CD8-positive, alpha-beta memory T cell (primary cell): ENCODE data around the gene RGS6. TPM values are rescaled to one million over a fixed set of nuclear protein-coding genes. Genes with fewer than 3 reads are reported as not detected.

Source experiments
- CTCF ChIA-PET: fragments of 350-600 bp; sonication (Branson Sonifier 250); formaldehyde crosslinking; loops from one replicate; lab custom pipeline; 2021; ENCODE audit warnings: antibody characterized with exemption; lab: Charles Lee
- POLR2A ChIA-PET: fragments of 350-600 bp; sonication (Branson Sonifier 250); formaldehyde crosslinking; loops from one replicate; lab custom pipeline; 2021; ENCODE audit warnings: antibody characterized with exemption; lab: Charles Lee
- DNase-seq, 5 donors: peaks; one replicate each; pipeline versions ENCODE4 v3.0.0 to v3.0.0-alpha.2; 2020 to 2022; ENCODE audit warnings: mixed read lengths in 1 of 5
- H3K27ac ChIP-seq: one replicate; pipeline ENCODE4 v1.7.0; 2013; ENCODE audit warnings: low read depth, mild to moderate bottlenecking, low read length, moderate library complexity
- H3K27me3 ChIP-seq: 2 replicates; pipeline ENCODE4 v1.7.0; 2013; ENCODE audit warnings: low read length, mild to moderate bottlenecking; ENCODE audit not compliant: insufficient read depth, poor library complexity, severe bottlenecking
- H3K36me3 ChIP-seq: 2 replicates; pipeline ENCODE4 v1.7.0; 2013; ENCODE audit warnings: mild to moderate bottlenecking, low read length, moderate library complexity; ENCODE audit not compliant: insufficient read depth
- H3K4me1 ChIP-seq: 2 replicates; pipeline ENCODE4 v1.7.0; 2013; ENCODE audit warnings: mild to moderate bottlenecking, low read length, moderate library complexity; ENCODE audit not compliant: insufficient read depth
- H3K4me3 ChIP-seq: 2 replicates; pipeline ENCODE4 v1.7.0; 2013; ENCODE audit warnings: mild to moderate bottlenecking, low read length
- H3K9me3 ChIP-seq: 2 replicates; pipeline ENCODE4 v1.7.0; 2013; ENCODE audit warnings: mild to moderate bottlenecking, low read length
- H3K27ac Mint-ChIP-seq, 8 donors: one replicate each; pipeline ENCODE4 v1.8.0; 2020 to 2021; ENCODE audit warnings: mixed read lengths in 8 of 8, mild to moderate bottlenecking in 6 of 8, inconsistent platforms in 3 of 8, moderate library complexity in 3 of 8
- H3K27me3 Mint-ChIP-seq, 2 donors: one replicate each; pipeline ENCODE4 v1.8.0; 2020 to 2021; ENCODE audit warnings: mixed read lengths in 2 of 2, mild to moderate bottlenecking in 1 of 2, moderate library complexity in 1 of 2
- H3K36me3 Mint-ChIP-seq, 3 donors: one replicate each; pipeline ENCODE4 v1.8.0; 2020 to 2021; ENCODE audit warnings: mixed read lengths in 3 of 3, inconsistent platforms in 1 of 3, mild to moderate bottlenecking in 1 of 3
- H3K4me1 Mint-ChIP-seq, 3 donors: one replicate each; pipeline ENCODE4 v1.8.0; 2020 to 2021; ENCODE audit warnings: mixed read lengths in 3 of 3, inconsistent platforms in 1 of 3, mild to moderate bottlenecking in 1 of 3
- H3K4me3 Mint-ChIP-seq, 7 donors: one replicate each; pipeline ENCODE4 v1.8.0; 2020 to 2021; ENCODE audit warnings: mixed read lengths in 7 of 7, mild to moderate bottlenecking in 6 of 7, moderate library complexity in 4 of 7, inconsistent platforms in 2 of 7
- H3K9me3 Mint-ChIP-seq, 5 donors: one replicate each; pipeline ENCODE4 v1.8.0; 2020 to 2022; ENCODE audit warnings: mixed read lengths in 5 of 5, mild to moderate bottlenecking in 3 of 5, moderate library complexity in 2 of 5, inconsistent platforms in 1 of 5
- polyA plus RNA-seq: library from polyadenylated mRNA; unstranded; fragments of 300-500 nt; fragmentation: Illumina TruSeq; gene quantifications from one replicate; pipeline ENCODE4 v1.2.3, GENCODE V29; 2021
- total RNA-seq, 2 experiments: library from RNA; stranded (reverse); gene quantifications; one replicate each; pipeline ENCODE4 v1.2.3, GENCODE V29; 2021

The RGS6 gene
- total and polyA plus RNA-seq, 3 experiments from 2014 or later: 0.60 to 0.88 TPM; not detected in 1

DNA sequence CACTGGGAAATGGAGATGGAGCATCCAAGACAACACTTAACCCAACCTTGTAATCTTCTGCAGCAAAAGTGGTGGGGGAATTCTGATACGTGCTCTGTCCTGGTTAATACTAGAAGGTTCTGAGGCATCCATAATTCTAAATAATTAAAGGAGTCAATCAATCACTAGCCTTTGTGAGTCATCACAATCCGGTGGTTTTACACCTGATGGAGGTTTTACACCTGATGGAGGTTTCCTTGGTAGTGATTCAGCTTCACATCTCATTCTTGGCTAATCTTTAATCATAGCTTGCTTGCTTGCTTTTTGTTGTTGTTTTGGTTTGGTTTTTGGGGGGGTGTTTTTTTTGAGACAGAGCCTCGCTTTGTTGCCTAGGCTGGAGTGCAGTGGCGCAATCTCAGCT, 618.3 kb downstream of the RGS6 start:
- CTCF ChIA-PET: no interaction called here
- no peak overlapping the region for H3K4me3 ChIP-seq

DNA sequence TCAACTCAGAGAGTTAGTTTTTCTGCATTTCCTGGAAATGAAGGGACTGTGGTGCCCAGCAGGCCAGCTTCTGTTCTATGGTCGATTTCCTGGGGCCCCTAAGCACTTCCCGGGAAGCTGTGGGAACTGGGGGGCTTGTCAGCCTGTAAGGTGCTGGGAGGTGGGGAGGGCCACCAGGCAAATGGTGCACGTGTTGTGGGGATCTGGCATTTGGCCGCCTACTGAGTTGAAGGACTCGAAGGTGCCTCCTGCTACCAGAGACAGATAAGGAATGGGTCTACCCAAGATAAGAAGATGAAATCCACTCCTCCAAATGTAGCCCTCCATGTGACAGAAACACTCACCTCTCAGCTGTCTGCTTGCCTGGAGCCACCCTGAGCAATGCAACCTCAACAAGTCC, 620.0 kb downstream of the RGS6 start:
- Histone ChIP-seq H3K27ac (no peak overlapping the region), H3K36me3 (no peaks in the 10 kb centered on the region), H3K9me3 (no peaks in the 10 kb centered on the region), H3K4me3 (no peak overlapping the region), H3K4me1 (no peaks in the 10 kb centered on the region), H3K27me3 (peaks cover 4% of the 10 kb centered on the region)
- Mint-ChIP-seq H3K27ac (peak overlapping the region in 1 of 8 donors; percentile 40), H3K27me3 (peaks cover 6 to 36% of the 10 kb centered on the region in 2 donors), H3K9me3 (no peaks in the 10 kb centered on the region), H3K36me3 (peaks cover 0 to 3% (median 0%) of the 10 kb centered on the region in 3 donors), H3K4me3 (no peak overlapping the region), H3K4me1 (peaks cover 0 to 4% (median 3%) of the 10 kb centered on the region in 3 donors)
- CTCF ChIA-PET: no interaction called here
- POLR2A ChIA-PET: no interaction called here
- no peak for DNase-seq

More for the DNA sequence above, 618.3 kb downstream of the RGS6 start:
- no peak for DNase-seq
- H3K27ac Mint-ChIP-seq: no peak overlapping the region
- no peaks in the 10 kb centered on the region for H3K9me3 Mint-ChIP-seq
- peaks cover 0 to 10% (median 6%) of the 10 kb centered on the region in 3 donors for H3K4me1 Mint-ChIP-seq
- Histone ChIP-seq H3K36me3 (no peaks in the 10 kb centered on the region), H3K27ac (no peak overlapping the region), H3K27me3 (peaks cover 4% of the 10 kb centered on the region), H3K4me1 (no peaks in the 10 kb centered on the region), H3K9me3 (no peaks in the 10 kb centered on the region)
- H3K36me3 Mint-ChIP-seq: peaks cover 0 to 3% (median 0%) of the 10 kb centered on the region in 3 donors
- POLR2A ChIA-PET: no interaction called here
- H3K4me3 Mint-ChIP-seq: no peak overlapping the region
- H3K27me3 Mint-ChIP-seq: peaks cover 6 to 28% of the 10 kb centered on the region in 2 donors

DNA sequence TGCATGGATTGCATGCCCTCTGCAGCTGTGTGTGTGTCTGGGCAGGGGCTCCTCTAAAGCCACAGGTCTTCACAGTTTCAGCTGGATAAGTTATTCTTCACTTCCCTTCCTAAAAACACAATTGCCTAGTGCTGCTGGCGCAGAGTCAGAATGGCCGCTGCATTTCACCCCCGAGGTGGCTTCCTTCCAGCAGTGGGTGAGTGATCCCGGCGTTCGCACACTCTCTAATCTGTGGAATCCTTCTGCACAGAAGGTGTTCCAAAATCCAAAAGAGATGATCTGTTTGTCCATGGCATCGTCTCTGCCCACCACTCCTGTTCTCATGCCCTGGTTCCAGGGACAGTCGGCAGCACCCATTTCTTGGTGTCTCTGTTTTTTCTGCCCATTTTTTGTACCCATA, 620.9 kb downstream of the RGS6 start:
- peaks cover 0 to 4% (median 3%) of the 10 kb centered on the region in 3 donors for H3K4me1 Mint-ChIP-seq
- POLR2A ChIA-PET: no interaction called here
- Histone ChIP-seq H3K4me3 (no peak overlapping the region), H3K4me1 (no peaks in the 10 kb centered on the region), H3K27ac (no peak overlapping the region), H3K36me3 (no peaks in the 10 kb centered on the region), H3K27me3 (peaks cover 4% of the 10 kb centered on the region), H3K9me3 (no peaks in the 10 kb centered on the region)
- CTCF ChIA-PET: no interaction called here
- H3K27ac Mint-ChIP-seq: no peak overlapping the region
- H3K27me3 Mint-ChIP-seq: peaks cover 11 to 42% of the 10 kb centered on the region in 2 donors
- H3K9me3 Mint-ChIP-seq: no peaks in the 10 kb centered on the region
- no peak overlapping the region for H3K4me3 Mint-ChIP-seq
- H3K36me3 Mint-ChIP-seq: peaks cover 0 to 3% (median 0%) of the 10 kb centered on the region in 3 donors
- no peak for DNase-seq

DNA sequence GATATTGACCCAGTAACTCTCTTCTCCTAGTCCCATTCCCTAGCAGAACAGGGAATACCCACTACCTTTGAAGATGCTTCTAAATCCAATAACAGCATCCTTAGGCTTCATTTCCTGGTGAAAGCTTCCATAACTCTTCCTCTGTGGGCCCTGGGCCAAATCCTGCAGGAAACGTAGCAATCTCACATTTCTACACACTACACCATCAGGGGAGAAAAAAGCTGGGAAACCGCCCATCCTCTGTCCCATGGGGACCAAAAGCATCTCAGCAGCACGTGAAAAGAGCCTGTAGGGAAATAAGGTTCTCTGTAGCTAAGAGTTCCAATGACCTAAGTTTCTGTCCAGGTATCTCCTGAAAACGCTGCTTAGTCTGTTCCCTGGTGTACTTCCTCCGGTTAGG, 621.4 kb downstream of the RGS6 start:
- Mint-ChIP-seq H3K4me1 (peaks cover 0 to 4% (median 3%) of the 10 kb centered on the region in 3 donors), H3K27ac (no peak overlapping the region), H3K9me3 (no peaks in the 10 kb centered on the region), H3K27me3 (peaks cover 12 to 44% of the 10 kb centered on the region in 2 donors), H3K36me3 (peaks cover 0 to 3% (median 0%) of the 10 kb centered on the region in 3 donors), H3K4me3 (no peak overlapping the region)
- POLR2A ChIA-PET: no interaction called here
- Histone ChIP-seq H3K4me3 (no peak overlapping the region), H3K27ac (no peak overlapping the region), H3K9me3 (no peaks in the 10 kb centered on the region), H3K36me3 (no peaks in the 10 kb centered on the region), H3K4me1 (no peaks in the 10 kb centered on the region), H3K27me3 (peaks cover 4% of the 10 kb centered on the region)
- no peak for DNase-seq
- CTCF ChIA-PET: no interaction called here

DNA sequence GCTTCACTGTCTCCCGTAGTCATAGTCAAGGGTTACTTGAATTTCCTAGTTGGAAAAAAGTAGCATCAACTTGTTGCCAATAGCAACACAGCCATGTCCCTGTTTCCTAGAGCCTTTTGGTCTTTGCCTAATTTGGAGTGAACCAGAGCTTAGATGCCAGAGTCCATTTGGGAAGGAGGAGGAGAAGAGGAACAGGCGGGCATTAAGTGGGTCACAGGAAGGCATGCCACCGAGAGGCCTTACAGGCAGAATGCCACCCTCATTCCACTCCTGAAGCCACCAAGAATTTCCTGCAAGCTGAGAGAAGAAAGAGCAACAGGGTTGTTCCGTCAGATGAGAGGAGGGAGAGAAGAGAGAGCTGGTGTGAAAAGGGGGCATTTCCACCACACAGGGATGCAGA, 622.2 kb downstream of the RGS6 start:
- ChIA-PET CTCF (no interaction called here), POLR2A (no interaction called here)
- Histone ChIP-seq H3K27me3 (peaks cover 4% of the 10 kb centered on the region), H3K4me1 (no peaks in the 10 kb centered on the region), H3K36me3 (no peaks in the 10 kb centered on the region), H3K27ac (no peak overlapping the region), H3K4me3 (no peak overlapping the region), H3K9me3 (no peaks in the 10 kb centered on the region)
- Mint-ChIP-seq H3K4me3 (no peak overlapping the region), H3K27me3 (peaks cover 12 to 38% of the 10 kb centered on the region in 2 donors), H3K9me3 (no peaks in the 10 kb centered on the region), H3K36me3 (peaks cover 0 to 3% (median 0%) of the 10 kb centered on the region in 3 donors), H3K4me1 (peaks cover 0 to 4% (median 3%) of the 10 kb centered on the region in 3 donors), H3K27ac (no peak overlapping the region)
- DNase-seq: no peak

DNA sequence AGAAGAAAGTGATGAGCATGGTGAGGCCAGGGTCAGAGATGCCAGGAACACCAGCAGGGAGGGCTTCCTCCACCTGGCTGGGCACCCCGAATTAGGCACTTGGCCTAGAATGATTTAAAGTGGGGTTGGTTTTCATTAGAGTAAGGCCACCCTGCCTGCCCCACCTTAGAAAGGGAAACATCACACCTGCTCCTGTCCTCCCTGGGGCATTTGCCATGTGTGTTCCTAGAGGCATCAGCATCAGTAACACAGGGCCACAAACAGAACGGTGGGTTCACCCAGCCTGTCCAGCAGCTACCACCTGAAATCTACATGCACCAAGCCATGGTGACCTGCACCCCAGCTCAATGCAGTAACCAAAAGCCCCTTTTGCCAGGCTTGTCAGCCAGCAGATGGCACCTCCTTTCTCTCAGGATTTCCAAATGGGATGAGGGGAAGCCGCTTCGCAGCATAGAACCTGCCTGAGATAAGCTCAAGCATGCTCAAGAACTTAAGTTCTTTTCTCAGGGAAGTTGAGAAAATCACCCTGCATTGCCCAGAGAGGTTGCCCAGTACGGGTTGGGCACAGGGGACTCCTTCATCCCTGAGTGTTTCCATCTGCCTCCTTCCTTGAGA, 622.9 kb downstream of the RGS6 start:
- no peaks in the 10 kb centered on the region for H3K4me1 ChIP-seq
- Mint-ChIP-seq H3K27ac (no peak overlapping the region), H3K36me3 (peaks cover 0 to 3% (median 0%) of the 10 kb centered on the region in 3 donors), H3K27me3 (peaks cover 13 to 38% of the 10 kb centered on the region in 2 donors), H3K4me3 (no peak overlapping the region), H3K4me1 (peaks cover 0 to 4% (median 3%) of the 10 kb centered on the region in 3 donors), H3K9me3 (no peaks in the 10 kb centered on the region)
- no peak overlapping the region for H3K27ac ChIP-seq
- no peak for DNase-seq
- H3K4me3 ChIP-seq: no peak overlapping the region
- ChIA-PET CTCF (no interaction called here), POLR2A (interaction anchor here (0.7 kb wide), 1 partner anchor 15 kb away, joined by 3 read pairs; no protein-coding TSS in a partner anchor)
- no peaks in the 10 kb centered on the region for H3K36me3 ChIP-seq
- peaks cover 4% of the 10 kb centered on the region for H3K27me3 ChIP-seq
- H3K9me3 ChIP-seq: no peaks in the 10 kb centered on the region

DNA sequence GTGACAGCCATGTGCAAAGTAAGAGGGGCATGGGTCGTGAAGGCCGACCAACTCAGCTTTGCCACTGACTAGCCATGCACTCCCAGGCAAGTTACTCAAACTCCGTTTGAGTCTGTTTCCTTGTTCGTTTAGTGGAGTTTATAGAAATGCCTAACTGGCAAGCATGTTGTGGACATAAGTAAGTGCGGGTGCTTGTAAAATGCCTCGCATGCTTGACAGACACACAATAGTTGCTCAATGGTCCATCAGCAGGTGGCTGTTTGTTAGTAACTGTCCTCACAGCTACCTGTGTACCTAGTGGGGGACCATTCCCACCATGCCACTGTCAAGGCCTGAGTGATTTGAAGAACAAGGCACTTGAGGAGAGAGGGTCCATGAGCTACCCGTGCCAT, 623.4 kb downstream of the RGS6 start:
- no peaks in the 10 kb centered on the region for H3K9me3 ChIP-seq
- CTCF ChIA-PET: no interaction called here
- peaks cover 0 to 2% (median 1%) of the 10 kb centered on the region in 3 donors for H3K4me1 Mint-ChIP-seq
- no peak overlapping the region for H3K27ac Mint-ChIP-seq
- peaks cover 13 to 38% of the 10 kb centered on the region in 2 donors for H3K27me3 Mint-ChIP-seq
- peaks cover 0 to 3% (median 0%) of the 10 kb centered on the region in 3 donors for H3K36me3 Mint-ChIP-seq
- H3K27me3 ChIP-seq: peaks cover 4% of the 10 kb centered on the region
- H3K36me3 ChIP-seq: no peaks in the 10 kb centered on the region
- H3K27ac ChIP-seq: no peak overlapping the region
- peak overlapping the region in 1 of 7 donors; percentile 3 for H3K4me3 Mint-ChIP-seq
- no peaks in the 10 kb centered on the region for H3K4me1 ChIP-seq
- no peak for DNase-seq
- no peak overlapping the region for H3K4me3 ChIP-seq
- POLR2A ChIA-PET: no interaction called here
- H3K9me3 Mint-ChIP-seq: no peaks in the 10 kb centered on the region

DNA sequence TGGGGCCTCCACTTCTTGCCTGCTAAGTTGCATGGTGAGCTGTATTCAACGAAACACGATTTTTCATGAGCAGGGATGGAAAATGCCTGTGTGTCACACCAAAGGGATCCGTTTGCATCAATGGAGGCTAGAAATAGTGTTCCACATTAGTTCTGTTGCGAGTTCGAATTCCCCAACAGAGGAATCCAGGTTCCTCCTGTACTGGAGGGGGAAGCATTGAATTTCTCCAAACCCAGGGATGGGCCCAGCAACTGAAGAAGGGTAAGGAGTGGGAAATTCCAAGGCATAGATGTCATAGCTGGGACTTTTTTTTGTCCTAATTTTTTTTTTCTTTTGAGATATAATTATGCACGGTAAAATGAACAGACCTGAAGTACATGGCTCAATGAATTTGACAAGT, 625.4 kb downstream of the RGS6 start:
- no peak overlapping the region for H3K27ac Mint-ChIP-seq
- peaks cover 0 to 3% (median 0%) of the 10 kb centered on the region in 3 donors for H3K36me3 Mint-ChIP-seq
- no peak overlapping the region for H3K4me3 ChIP-seq
- no peak for DNase-seq
- CTCF ChIA-PET: no interaction called here
- no peak overlapping the region for H3K4me3 Mint-ChIP-seq
- H3K4me1 Mint-ChIP-seq: no peaks in the 10 kb centered on the region
- peaks cover 13 to 30% of the 10 kb centered on the region in 2 donors for H3K27me3 Mint-ChIP-seq
- H3K27ac ChIP-seq: no peak overlapping the region
- H3K9me3 ChIP-seq: no peaks in the 10 kb centered on the region
- POLR2A ChIA-PET: no interaction called here
- H3K4me1 ChIP-seq: no peaks in the 10 kb centered on the region
- H3K9me3 Mint-ChIP-seq: no peaks in the 10 kb centered on the region
- peaks cover 4% of the 10 kb centered on the region for H3K27me3 ChIP-seq
- no peaks in the 10 kb centered on the region for H3K36me3 ChIP-seq
